Stimulated activated CD4-positive, alpha-beta T cell treated with anti-CD3 and anti-CD28 coated beads, Interleukin-12 subunit alpha, Interleukin-12 subunit beta, amount 100 ng/mL, for 24 hours (primary cell): ENCODE data around the gene DPYD.

Source experiments
- DNase-seq, 2 experiments: peaks; one replicate each; pipeline ENCODE4 v3.0.0-alpha.2; 2020; ENCODE audit warnings: low read depth in 2 of 2

DPYD gene

DNA sequence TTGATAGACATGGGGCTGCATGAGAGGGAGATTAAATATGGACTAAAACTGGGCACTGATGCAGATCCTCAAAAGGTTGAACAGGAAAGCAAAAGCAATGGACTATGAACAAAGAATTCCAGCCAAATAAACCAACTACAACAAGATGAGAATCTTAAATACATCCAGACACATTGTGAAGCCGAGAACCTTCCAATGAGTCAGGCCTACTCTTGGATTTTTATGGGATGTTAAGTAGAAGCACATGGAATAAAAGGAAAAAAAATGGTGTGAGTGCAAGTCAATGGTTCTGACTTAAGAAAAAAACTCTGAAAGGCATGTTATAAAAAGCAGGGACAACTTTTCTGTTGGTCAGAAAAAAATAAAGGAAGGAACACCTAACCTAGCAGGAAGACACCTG, 227.2 kb downstream of the DPYD start:
- DNase-seq = no peak

DNA sequence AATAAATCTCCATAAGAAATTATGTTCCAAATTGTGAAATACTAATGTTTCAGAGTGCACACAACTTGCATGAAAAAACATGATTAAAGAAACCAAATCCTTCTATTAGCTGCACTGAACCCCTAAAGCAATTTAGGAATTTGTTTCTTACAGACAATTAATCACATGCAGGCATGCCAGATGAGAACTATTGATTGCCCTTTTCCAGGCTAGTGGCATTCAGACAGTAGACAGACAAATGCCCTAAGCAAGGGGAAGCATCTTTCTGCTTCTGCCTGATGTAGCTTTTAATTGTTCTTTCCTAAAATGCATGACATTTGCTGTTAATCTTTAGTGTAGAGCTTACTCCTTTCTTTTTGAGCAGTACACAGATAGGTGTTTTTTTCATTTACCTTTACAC, 229.5 kb downstream of the DPYD start:
- DNase-seq = no peak

DNA sequence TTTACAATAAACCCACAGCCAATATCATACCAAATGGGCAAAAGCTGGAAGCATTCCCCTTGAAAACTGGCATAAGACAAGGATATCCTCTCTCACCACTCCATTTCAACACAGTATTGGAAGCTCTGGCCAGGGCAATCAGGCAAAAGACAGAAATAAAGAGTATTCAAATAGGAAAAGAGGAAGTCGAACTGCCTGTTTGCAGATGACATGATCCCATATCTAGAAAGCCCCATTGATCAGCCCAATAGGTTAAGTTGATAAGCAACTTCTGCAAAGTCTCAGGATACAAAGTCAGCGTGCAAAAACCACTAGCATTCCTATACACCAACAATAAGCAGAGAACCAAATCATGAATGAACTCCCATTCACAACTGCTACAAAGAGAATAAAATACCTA, 235.5 kb downstream of the DPYD start:
- DNase-seq = no peak

DNA sequence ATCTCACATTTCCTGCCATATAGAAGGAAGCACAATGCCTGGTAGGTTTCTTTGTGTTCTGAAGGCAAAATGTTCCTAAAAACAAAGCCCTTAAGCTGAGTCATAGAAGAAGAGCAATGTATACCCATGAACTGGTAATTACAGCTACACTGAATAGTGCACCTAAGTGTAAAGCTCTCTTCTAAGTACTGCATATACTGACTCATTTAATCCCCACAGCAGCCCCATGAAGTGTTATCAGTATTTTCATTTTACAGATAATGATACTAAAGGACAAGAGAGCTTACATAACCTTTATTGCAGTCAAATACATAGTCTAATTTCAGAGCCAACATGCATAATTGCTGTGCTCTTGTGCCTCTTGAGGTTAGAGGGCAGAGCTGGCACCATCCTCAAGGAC, 239.9 kb downstream of the DPYD start:
- DNase-seq = no peak

DNA sequence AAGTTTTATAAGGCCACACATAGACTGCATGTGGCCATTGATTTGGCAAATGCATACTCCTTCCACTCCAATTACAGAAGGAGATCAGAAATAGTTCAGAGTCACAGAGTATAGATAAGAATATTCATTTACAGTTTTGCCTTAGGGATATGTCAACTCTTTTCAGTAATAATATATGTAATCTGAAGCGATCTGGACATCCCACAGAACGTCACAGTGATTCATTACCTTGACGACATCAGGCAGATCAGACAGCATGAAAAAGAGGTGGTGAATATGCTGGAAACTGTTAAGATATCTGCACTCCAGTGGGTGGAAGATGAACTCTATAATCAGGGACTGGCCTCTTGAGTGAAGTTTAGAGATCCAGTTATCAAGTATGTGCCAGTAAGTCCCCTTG, 240.4 kb downstream of the DPYD start:
- no peak for DNase-seq

DNA sequence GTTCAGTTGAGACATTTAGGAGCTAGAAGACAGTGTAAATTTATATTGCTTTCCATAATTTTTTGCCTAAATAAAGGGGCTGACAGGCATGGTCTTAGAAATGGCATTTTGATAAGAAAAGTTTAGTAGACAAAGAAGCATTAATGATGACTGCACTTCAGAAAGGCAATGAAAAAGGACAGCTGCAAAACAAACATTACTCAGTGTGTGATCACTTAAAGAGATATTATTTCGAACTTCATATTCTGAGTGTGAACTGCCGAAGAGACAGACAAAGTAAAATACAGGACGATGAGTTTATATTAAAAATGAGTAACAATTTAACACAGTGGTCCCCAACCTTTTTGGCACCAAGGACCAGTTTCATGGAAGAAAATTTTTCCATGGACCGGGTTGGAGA, 243.1 kb downstream of the DPYD start:
- DNase-seq = no peak

DNA sequence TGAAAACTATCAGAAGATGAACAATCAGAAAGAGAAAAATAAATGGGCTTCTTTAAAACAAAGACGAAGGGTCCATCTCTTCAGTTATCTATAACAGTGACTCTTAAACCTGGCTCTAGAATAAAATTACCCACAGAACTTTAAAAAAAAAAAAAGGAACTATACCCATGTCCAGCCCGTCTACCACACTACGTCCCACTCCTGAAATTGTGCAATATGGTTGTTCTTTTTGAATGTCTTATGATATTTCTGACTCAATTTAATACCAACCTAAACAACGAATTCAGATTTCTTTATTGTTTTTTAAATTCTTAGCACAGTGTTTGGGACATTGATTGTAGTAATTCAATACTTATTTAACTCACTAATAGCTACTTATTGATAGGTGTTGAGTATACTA, 246.3 kb downstream of the DPYD start:
- no peak for DNase-seq

DNA sequence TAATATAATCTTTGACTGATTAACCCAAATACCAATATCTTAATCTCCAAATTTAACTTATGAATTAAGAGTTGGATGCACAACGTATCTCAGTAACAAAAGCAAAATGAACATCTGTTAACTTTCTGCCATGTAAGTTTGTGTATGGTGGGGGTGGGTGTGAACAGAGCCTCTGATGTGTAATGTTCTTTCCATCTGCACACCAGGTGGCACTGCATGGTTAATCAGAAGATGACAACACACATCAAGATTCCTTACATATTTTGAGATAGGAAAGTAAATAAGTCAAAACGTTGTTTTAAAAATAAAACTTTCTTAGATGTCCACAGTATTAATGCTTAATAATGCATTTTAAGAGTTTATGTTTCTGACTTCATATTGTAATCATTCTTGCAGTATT, 251.9 kb downstream of the DPYD start:
- DNase-seq = no peak

DNA sequence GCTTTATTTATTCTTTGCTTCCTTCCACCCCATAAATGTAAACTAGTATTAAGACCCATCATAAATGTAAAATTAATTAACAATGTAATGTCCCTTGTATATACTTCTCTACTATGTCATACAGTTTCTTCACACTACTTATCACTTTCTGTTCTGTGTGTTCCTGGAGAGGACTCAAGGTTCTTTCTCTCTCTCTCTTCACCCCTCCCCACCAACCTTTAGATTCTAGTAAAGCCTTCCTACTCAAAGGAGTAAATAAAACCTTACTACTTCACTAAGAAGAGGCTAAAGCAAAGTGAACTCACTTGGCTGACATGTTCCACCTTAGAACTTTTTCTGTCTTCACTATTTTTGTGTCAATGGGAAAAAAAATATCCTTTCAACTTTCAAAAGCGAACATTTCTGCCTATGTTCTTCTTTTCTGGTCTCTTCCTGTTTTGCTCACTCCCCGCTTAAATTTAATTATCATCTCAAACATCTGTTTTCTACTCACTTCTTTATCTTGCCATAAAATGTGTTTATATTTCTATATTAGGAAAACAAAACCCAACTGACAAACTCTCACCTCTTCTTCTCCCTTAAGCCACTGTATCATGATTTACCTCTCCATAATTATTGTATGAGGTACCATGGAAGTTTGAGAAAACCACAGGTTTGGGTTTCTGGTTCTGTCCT, 260.3 kb downstream of the DPYD start:
- no peak for DNase-seq

DNA sequence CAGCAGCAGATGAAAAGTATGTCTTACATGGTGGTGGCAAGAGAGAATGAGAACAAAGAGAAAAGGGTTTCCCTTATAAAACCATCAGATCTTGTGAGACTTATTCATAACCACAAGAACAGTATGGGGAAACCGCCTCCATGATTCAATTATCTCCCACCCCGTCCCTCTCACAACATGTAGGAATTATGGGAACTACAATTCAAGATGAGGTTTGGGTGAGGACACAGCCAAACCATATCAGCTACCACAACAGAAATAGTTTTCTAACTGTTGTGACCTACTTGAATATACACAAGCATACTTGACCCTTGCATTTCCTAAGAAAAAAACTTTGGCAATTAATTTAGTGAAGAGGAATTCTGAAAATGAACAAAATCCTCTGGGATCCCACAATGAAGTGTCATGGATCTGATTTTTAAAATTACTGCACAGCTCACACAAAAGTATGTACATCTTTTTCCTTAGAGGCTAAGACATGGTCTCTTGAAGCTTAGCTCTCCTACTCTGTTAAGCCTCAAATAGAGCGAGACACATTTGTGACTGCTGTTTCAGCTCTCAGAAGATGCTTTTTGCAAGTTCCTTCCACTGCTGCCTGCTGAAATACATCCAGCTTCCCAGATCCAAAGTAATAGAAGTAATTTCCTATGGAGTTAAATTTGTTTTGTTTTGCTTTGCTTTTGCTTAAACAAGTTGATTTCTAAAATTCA, 265.8 kb downstream of the DPYD start:
- DNase-seq = no peak

DNA sequence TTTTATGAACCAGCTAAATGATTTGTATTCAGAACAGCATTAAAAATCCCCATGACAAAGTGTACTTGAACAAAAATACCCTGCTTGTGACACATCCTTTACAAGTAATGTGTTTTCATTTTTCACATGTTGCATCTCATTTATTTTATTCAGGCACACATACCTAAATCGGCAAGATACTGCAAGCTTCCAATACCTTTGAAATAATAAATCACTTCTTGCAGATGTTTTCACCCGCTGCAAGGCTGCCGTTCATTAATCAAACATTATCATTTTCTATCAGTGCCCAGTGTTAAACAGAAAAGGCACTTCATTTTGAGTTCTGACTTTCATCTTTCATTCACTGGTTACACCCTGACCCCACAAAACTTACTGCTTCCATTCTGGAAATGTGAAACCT, 269.6 kb downstream of the DPYD start:
- DNase-seq = no peak

DNA sequence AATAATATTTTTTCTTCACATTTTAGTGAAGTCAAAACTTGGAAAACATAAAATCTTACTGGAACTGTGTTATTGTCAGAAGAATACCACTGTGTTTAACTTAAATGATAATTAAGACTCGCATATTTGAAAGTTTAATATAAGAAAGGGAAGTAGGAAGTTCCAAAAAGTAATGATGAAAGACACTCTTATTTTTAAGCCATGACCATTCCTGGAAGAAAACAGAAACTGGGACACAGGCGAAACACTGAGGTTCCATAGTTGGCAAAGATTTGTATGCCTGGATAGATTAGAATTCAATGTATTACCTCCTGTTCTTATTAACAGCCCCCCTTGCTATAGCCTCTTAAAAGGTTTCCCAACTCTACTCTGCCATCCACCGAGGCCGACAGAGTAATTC, 271.2 kb downstream of the DPYD start:
- no peak for DNase-seq

DNA sequence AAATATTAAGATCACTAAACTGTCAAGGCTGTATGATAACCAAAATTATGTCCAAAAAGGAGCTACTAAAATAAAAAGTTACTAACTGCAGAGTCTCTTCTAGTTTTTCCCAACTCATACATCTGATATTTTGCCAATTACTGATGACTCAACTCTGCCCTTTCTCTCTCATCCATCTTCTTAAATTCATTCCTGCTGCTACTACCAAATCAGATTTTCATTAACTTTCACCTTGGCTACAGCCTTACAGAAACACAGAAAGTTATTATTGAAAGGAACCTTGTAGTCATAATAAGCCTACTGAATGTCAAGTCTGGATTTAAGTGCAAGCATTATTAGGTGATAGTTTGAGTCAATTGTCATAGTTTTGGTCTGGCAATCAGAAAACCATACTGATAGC, 273.1 kb downstream of the DPYD start:
- DNase-seq = no peak

DNA sequence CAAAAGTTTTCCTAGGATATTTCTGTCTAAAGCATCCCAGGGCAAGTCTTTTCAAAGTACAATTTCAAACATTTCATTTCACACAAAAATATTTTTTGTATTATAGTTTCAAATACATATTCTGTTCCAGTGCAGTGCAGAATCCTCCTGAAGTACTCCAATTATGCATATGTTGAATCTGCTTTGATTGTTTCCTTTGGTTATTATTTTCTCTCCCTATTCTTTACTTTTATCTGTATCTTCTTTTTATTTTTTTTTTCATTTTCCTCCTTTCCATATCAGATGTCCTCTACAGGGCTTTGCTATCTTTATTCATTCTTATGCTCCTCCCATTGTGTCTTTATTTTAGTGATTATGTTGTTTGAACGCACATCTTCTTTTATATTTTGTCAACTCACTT, 274.8 kb downstream of the DPYD start:
- no peak for DNase-seq

DNA sequence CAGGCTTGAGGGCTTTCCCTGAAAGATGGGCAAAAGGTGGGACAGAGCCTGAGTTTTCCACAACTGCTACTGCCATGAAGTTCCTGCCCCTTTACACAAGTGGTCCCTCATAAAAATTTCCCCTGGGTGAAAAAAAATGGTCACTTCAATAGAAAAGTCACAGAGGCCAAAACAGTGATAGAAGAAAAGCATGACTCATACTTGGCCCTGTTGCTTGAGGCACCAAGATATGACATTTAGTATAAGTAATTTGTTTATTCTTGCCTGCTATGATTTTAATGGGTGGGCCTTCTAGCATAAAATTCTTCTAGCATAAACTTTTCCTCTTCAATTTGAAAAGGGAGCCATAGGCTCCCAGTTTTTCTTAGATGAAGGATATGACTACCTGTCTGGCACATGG, 280.2 kb downstream of the DPYD start:
- no peak for DNase-seq

DNA sequence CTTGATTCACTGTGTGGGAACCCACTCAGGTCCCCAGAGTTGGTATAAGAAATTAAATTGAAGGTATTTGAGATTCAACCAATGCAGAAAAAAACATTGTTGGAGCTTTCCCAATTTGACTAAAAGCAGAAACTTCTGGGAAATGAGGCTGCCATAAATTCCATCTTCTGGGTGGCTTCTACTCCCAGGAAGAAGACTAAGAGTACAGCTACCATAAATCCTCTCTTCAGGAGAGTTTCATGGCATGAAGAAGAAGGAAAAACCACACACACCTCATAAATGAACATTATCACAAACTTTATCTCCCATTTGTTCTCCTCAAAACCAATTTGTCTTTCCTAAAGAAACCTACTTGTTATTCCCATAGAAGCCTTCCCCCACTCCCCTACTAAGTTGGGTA, 283.9 kb downstream of the DPYD start:
- DNase-seq = no peak

DNA sequence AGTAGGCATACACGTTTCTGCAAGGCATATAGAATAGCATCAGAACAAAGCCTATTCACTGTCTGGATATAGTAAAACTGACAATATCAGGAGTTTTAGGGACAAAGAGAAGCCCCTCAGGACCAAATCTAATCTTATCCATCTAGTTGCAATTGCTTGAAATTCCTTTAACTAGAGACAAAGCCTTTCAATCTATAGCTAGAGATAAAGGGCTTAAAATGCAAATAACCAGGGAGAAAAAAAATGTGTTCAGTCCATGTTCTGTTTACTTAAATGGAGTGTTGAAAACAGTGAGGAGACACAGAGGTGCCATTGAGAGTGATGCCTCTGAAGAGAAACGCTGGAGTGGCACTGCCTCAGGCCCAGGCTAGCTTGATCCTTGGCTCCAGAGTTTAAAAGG, 286.1 kb downstream of the DPYD start:
- no peak for DNase-seq

DNA sequence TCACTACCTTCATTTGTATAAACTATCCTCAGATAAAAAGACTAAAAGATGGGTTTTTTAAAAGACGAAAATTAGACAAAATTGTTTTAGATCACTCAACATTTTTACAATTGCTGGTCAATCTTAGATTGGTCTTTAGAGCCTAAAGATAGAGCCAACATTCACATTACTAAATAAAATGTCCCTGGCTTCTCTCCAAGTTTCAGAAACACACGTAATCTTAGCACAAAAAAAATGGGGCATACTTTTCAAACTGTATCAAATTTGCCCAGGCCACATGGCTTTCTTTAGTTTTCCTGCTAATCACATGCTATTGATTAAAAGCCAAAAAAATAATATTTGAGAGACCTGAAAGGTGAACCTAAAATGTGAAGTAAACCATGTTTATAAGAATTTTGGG, 288.1 kb downstream of the DPYD start:
- no peak for DNase-seq

DNA sequence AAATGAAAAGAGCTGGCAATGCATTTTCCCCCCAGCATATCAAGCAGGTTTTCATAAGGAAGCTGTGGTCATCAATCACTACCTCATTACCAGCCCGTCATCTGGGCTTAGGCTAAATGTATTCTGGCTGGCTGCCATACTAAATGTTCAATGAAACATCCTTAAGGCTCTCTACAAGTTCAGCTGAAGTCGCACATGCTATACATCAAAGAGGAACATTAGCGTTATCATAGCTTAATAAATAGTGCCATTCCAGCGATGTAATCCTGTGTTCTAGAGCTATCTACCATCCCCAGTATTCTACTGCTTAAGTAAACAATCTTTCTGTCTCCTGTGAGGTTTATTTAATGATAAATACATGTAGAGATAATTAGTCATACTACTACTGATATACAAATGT, 288.8 kb downstream of the DPYD start:
- no peak for DNase-seq

DNA sequence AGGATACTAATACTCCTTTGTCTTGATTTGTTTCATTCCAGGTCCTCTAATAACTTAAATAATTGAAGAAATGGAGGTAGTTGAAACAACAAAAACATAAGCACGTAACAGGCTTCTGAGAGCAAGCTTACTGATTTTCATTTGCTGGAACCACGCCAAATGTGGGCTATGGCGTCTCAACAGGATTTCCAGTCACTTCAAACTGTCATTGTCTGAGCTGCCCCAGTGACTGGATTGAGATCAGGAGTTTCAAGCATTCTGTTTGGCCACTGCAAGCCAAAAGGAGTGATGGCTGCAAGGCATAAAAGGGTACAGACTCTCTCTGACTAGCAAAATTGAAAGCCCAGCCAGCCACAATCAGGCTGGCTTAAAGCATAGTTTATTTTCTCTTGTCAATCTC, 289.9 kb downstream of the DPYD start:
- no peak for DNase-seq

DNA sequence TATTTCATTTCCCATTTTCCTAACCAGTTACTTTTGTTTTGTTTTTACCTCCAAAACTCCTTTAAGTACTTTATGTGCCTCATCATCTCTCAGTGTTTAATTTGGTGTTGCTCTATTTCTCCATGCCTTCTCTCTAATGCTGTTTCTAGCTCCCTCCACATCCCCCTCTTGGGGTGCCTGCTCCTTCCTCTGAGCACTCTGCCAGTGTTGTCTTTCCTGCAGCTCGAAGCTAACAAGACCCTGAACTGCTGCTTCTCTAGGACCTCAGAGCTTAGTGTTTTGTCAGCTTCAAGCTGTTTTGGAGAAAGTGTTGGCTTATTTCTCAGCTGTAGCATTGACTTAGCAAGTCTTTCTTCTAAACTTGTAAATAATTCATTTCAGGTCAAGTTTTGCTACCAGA, 290.6 kb downstream of the DPYD start:
- DNase-seq = no peak

DNA sequence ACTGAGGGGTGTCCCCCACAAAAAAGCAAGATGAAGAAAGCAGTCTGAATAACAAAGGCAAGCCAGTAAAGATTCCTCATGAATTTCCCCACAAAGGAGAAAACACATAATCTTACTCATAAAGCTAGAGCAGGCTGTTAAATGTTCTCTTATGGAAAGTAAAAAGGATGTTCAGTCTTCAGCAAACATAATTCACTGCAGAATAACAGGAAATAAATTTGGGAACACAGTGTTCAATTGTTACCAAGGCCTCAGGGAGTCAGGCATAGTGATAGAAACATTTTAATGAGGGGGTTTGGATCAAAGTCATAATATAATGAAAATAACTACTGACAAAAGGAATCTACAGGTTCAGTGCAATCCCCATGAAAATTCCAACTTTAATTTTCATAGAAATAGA, 297.6 kb downstream of the DPYD start:
- DNase-seq = no peak

DNA sequence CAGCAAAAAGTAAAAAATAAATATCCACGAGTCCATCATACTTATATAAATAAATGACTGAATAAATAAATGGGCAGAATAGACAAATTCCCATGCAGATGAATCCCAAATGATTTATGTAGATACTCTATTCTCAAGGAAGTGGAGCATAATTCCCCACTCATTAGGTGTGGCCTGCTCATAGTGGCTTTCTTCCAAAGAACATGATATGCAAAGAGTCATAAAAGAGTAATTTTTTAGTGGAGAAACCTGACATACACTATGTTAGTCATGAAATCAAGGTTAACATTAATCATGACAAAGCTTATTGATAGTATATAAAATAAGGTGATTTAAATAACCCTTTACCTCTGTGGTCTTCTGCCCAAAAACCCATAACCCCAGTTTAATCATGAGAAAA, 298.9 kb downstream of the DPYD start:
- DNase-seq = no peak

DNA sequence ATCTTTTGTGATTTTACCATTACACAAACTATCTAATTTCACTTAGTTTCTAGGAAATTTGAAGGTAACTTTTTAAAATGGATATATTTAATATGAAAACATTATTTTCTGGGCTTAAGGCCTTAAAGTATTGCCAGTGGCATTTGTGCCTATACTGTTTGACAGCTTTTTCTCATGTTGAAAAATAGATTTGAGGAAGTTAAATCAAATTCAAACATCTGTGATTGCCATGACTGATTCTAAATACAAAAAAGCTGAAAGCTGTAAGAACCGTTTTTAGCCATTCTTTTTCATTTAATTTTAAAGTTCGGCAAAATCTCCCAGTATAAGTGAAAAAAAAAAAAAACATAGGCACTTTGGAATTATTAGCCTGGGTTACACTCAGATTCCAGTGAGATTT, 301.1 kb downstream of the DPYD start:
- DNase-seq = no peak
